Measurements from ENCODE around the gene FBXW10.
"Not testable (repeated sequence)": the region's sequence is repeated elsewhere in the genome, so short reads cannot be mapped to it uniquely, and the experiment has no call there.

FBXW10 gene

GRCh38 chr17:18816489-18817371 is 72.9 kb downstream of the FBXW10 start:
- peak in 2 of 10 donors; percentile 19 to 34 for DNase-seq
- intact Hi-C loops (cut with DNase I) = not testable (repeated sequence)

GRCh38 chr17:18821430-18821829 is 77.6 kb downstream of the FBXW10 start:
- DNase-seq; intact Hi-C loops (cut with DNase I): not testable (repeated sequence)

- intact Hi-C loops (cut with DNase I); DNase-seq: not testable (repeated sequence)
Measured at GRCh38 chr17:18827613-18828012, 83.8 kb downstream of the FBXW10 start.
